Measurements from ENCODE around the gene CYB5D1. TPM values are rescaled to one million over a fixed set of nuclear protein-coding genes. Genes with fewer than 3 reads are reported as not detected.

Gene CYB5D1
- total RNA-seq, 1 donor from 2014 or later: 6.9 TPM

GRCh38 chr17:7882068-7882467, 24.3 kb downstream of the CYB5D1 start:
- Mint-ChIP-seq H3K36me3 (ENCODE audit: low read depth) (peaks cover 4% of the 10 kb centered on the region), H3K4me3 (ENCODE audit: unreplicated experiment) (no peak overlapping the region), H3K27me3 (ENCODE audit: low read depth) (no peaks in the 10 kb centered on the region), H3K27ac (ENCODE audit: unreplicated experiment) (no peak overlapping the region), H3K4me1 (ENCODE audit: low read depth) (peaks cover 3% of the 10 kb centered on the region), H3K9me3 (ENCODE audit: low read depth) (no peaks in the 10 kb centered on the region)
- DNase-seq (ENCODE audit: low spot score): no peak
- TF ChIP-seq CTCF (IDR thresholded peaks at IDR 0.05): no peak

GRCh38 chr17:7882629-7883028, 24.8 kb downstream of the CYB5D1 start:
- peaks cover 1% of the 10 kb centered on the region for H3K36me3 Mint-ChIP-seq (ENCODE audit: low read depth)
- H3K27ac Mint-ChIP-seq (ENCODE audit: unreplicated experiment): no peak overlapping the region
- no peaks in the 10 kb centered on the region for H3K9me3 Mint-ChIP-seq (ENCODE audit: low read depth)
- H3K4me3 Mint-ChIP-seq (ENCODE audit: unreplicated experiment): no peak overlapping the region
- H3K27me3 Mint-ChIP-seq (ENCODE audit: low read depth): no peaks in the 10 kb centered on the region
- peaks cover 3% of the 10 kb centered on the region for H3K4me1 Mint-ChIP-seq (ENCODE audit: low read depth)
- TF ChIP-seq CTCF (IDR thresholded peaks at IDR 0.05): no peak
- DNase-seq (ENCODE audit: low spot score): no peak

GRCh38 chr17:7883781-7884386, 26.1 kb downstream of the CYB5D1 start:
- peak overlapping the region; percentile 62 for H3K4me3 Mint-ChIP-seq (ENCODE audit: unreplicated experiment)
- H3K9me3 Mint-ChIP-seq (ENCODE audit: low read depth): no peaks in the 10 kb centered on the region

GRCh38 chr17:7884581-7885366, 27.0 kb downstream of the CYB5D1 start:
- TF ChIP-seq CTCF (IDR thresholded peaks at IDR 0.05): no peak
- peak overlapping the region; percentile 80 for H3K27ac Mint-ChIP-seq (ENCODE audit: unreplicated experiment)
- no peak for DNase-seq (ENCODE audit: low spot score)
- no peaks in the 10 kb centered on the region for H3K9me3 Mint-ChIP-seq (ENCODE audit: low read depth)
- H3K4me1 Mint-ChIP-seq (ENCODE audit: low read depth): peaks cover 3% of the 10 kb centered on the region
- no peaks in the 10 kb centered on the region for H3K27me3 Mint-ChIP-seq (ENCODE audit: low read depth)
- peak overlapping the region; percentile 68 for H3K4me3 Mint-ChIP-seq (ENCODE audit: unreplicated experiment)
- peaks cover 3% of the 10 kb centered on the region for H3K36me3 Mint-ChIP-seq (ENCODE audit: low read depth)

More at GRCh38 chr17:7883781-7884386, 26.1 kb downstream of the CYB5D1 start:
- TF ChIP-seq CTCF (IDR thresholded peaks at IDR 0.05): no peak
- DNase-seq (ENCODE audit: low spot score): no peak
- no peaks in the 10 kb centered on the region for H3K27me3 Mint-ChIP-seq (ENCODE audit: low read depth)
- H3K36me3 Mint-ChIP-seq (ENCODE audit: low read depth): peaks cover 1% of the 10 kb centered on the region
- H3K4me1 Mint-ChIP-seq (ENCODE audit: low read depth): peaks cover 3% of the 10 kb centered on the region
- no peak overlapping the region for H3K27ac Mint-ChIP-seq (ENCODE audit: unreplicated experiment)

GRCh38 chr17:7885367-7886226, 27.8 kb downstream of the CYB5D1 start:
- TF ChIP-seq CTCF (IDR thresholded peaks at IDR 0.05): no peak
- peaks cover 6% of the 10 kb centered on the region for H3K36me3 Mint-ChIP-seq (ENCODE audit: low read depth)
- no peaks in the 10 kb centered on the region for H3K27me3 Mint-ChIP-seq (ENCODE audit: low read depth)
- peaks cover 3% of the 10 kb centered on the region for H3K4me1 Mint-ChIP-seq (ENCODE audit: low read depth)
- H3K9me3 Mint-ChIP-seq (ENCODE audit: low read depth): no peaks in the 10 kb centered on the region
- H3K4me3 Mint-ChIP-seq (ENCODE audit: unreplicated experiment): no peak overlapping the region
- no peak for DNase-seq (ENCODE audit: low spot score)
- no peak overlapping the region for H3K27ac Mint-ChIP-seq (ENCODE audit: unreplicated experiment)

Data from chondrocyte (in vitro differentiated cells).